ENCODE results near the gene IL17REL. TPM values are rescaled to one million over a fixed set of nuclear protein-coding genes. Genes with fewer than 3 reads are reported as not detected.

Gene IL17REL
- total RNA-seq: not detected in 2 replicates

GRCh38 chr22:50012211-50013181 lies at the start of gene IL17REL:
IL17REL (minus strand) TSS chr22:50012765; CDS start chr22:50012646, 119 bp downstream.

GRCh38 chr22:50058061-50058905 lies 45.7 kb upstream of the IL17REL start, which contains the start of gene TTLL8:
TTLL8 (minus strand) TSS chr22:50058298.

DNA sequence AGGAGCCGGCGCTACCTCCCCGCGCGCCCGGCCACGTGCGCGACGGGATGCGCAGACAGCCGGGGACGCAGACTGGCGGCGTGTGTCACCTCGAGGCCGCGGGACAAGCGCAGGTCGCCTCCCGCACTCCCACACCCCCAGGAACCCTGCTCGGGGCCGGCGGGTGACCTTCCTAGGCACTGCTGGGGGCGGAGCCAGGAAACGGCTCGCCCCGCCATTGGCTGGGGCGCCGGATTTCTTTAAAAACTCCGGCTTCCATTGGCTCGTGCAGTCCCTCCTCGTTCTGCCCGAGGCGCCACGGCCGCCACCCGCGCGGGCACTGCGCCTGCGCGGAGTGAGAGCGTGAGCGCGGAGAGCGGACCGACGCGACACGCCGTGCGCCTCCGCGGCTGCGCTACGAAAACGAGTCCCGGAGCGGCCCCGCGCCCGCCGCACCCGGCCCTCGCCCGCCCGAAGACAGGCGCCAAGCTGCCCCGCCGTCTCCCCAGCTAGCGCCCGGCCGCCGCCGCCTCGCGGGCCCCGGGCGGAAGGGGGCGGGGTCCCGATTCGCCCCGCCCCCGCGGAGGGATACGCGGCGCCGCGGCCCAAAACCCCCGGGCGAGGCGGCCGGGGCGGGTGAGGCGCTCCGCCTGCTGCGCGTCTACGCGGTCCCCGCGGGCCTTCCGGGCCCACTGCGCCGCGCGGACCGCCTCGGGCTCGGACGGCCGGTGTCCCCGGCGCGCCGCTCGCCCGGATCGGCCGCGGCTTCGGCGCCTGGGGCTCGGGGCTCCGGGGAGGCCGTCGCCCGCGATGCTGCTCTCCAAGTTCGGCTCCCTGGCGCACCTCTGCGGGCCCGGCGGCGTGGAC lies 52.2 kb downstream of the IL17REL start, which contains the start of gene PIM3:
PIM3 (plus strand) TSS at position 614 of the 846 bp plus-strand sequence; CDS start at position 790, 176 bp downstream.

Other genes starting within 250 kb of the IL17REL start
- gene BRD1, start 184.9 kb downstream of the IL17REL start, total RNA-seq: 29.4 and 34.0 TPM in 2 replicates
- 10.1 and 11.2 TPM in 2 replicates for gene ZBED4, start 158.9 kb downstream of the IL17REL start, total RNA-seq
- gene ALG12, start 94.3 kb downstream of the IL17REL start, total RNA-seq: 11.8 and 24.1 TPM in 2 replicates
- gene CRELD2, start 94.1 kb downstream of the IL17REL start, total RNA-seq: 84.0 and 180 TPM in 2 replicates
- gene PIM3, start 52.0 kb downstream of the IL17REL start, total RNA-seq: 59.5 and 60.0 TPM in 2 replicates
- not detected in 2 replicates for gene TTLL8, start 45.5 kb upstream of the IL17REL start, total RNA-seq
- 0.12 TPM in 1 of 2 replicates, not detected in the other for gene MLC1, start 72.7 kb upstream of the IL17REL start, total RNA-seq
- gene MOV10L1, start 77.2 kb upstream of the IL17REL start, total RNA-seq: 1.7 and 5.1 TPM in 2 replicates
- 0.37 and 0.66 TPM in 2 replicates for gene PANX2, start 158.0 kb upstream of the IL17REL start, total RNA-seq
- gene TRABD, start 173.1 kb upstream of the IL17REL start, total RNA-seq: 30.1 and 33.0 TPM in 2 replicates
- 25.6 and 28.3 TPM in 2 replicates for gene SELENOO, start 188.2 kb upstream of the IL17REL start, total RNA-seq
- 37.0 and 37.6 TPM in 2 replicates for gene TUBGCP6, start 232.3 kb upstream of the IL17REL start, total RNA-seq
- 30.1 and 40.7 TPM in 2 replicates for gene HDAC10, start 238.5 kb upstream of the IL17REL start, total RNA-seq
- gene MAPK12, start 248.9 kb upstream of the IL17REL start, total RNA-seq: 41.2 and 46.6 TPM in 2 replicates

All from uterine smooth muscle cell (primary cell).